ENCODE measurements around the gene PACRG.

The PACRG gene

DNA sequence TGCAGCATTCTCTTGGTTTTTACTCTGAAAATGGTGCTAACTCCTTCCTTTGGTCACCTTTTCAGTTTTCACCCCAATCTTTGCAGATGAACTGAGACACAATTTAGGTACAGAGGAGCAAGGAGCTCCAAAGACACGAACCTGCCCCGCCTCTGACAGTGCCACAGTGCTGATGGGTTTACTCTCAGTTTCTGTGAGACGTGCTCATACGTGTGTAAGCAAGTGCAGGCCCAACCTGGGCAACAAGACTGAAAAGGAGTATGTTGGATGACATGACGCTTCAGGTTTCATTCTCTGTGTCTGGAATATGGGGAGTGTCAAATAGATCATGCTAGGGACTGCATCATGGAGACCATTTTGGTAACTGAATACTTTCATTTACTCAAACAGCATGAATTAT lies 352.5 kb downstream of the PACRG start:
- H3K4me3 ChIP-seq (ENCODE audit: control insufficient read depth, low read depth, low read length), result no peak overlapping the region
- DNase-seq (ENCODE audit: low read depth), result no peak
- TF ChIP-seq, protein P1, sequence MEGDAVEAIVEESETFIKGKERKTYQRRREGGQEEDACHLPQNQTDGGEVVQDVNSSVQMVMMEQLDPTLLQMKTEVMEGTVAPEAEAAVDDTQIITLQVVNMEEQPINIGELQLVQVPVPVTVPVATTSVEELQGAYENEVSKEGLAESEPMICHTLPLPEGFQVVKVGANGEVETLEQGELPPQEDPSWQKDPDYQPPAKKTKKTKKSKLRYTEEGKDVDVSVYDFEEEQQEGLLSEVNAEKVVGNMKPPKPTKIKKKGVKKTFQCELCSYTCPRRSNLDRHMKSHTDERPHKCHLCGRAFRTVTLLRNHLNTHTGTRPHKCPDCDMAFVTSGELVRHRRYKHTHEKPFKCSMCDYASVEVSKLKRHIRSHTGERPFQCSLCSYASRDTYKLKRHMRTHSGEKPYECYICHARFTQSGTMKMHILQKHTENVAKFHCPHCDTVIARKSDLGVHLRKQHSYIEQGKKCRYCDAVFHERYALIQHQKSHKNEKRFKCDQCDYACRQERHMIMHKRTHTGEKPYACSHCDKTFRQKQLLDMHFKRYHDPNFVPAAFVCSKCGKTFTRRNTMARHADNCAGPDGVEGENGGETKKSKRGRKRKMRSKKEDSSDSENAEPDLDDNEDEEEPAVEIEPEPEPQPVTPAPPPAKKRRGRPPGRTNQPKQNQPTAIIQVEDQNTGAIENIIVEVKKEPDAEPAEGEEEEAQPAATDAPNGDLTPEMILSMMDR (IDR thresholded peaks at IDR 0.05; ENCODE audit: control insufficient read depth, insufficient read depth, low read depth, low read length, missing control alignments), result no peak

DNA sequence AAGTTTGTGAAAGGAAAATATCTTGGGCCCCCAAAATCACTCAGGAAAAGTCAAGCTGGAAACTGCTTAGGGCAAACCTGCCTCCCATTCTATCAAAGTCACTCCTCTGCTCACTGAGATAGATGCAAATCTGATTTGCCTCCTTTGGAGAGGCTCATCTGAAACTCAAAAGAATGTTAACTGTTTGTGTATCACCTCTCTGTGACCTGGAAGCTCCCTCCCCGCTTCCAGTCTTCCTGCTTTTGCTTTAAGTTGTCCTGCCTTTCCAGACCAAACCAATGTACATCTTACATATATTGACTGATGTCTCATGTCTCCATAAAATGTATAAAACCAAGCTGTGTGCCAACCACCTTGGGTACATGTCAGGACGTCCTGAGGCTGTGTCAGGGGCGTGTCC lies 355.4 kb downstream of the PACRG start:
- no peak for DNase-seq (ENCODE audit: low read depth)
- TF ChIP-seq, protein P1 (IDR thresholded peaks at IDR 0.05; ENCODE audit: control insufficient read depth, insufficient read depth, low read depth, low read length, missing control alignments), result no peak
- H3K4me3 ChIP-seq (ENCODE audit: control insufficient read depth, low read depth, low read length), result no peak overlapping the region

DNA sequence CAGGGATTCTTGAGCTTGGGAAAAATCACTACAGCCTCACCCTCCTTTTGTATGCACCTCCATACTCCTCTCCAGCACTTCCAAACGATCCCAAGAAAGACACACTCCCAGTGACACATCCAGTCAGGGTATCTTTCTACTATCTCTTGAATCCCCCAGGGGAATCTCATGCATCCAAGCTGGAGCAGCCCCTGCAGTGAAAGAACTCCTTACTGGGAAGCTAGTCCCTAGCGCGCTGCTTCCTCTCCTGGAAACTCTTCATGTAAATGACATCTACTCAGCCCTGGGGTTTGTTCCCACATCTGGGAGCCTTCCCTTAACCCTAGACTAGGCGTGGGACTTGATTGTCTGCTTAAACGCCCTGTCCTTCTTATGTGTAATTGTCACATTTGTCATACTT lies 357.7 kb downstream of the PACRG start:
- H3K4me3 ChIP-seq (ENCODE audit: control insufficient read depth, low read depth, low read length), result no peak overlapping the region
- TF ChIP-seq, protein P1 (IDR thresholded peaks at IDR 0.05; ENCODE audit: control insufficient read depth, insufficient read depth, low read depth, low read length, missing control alignments), result no peak
- DNase-seq (ENCODE audit: low read depth), result no peak

DNA sequence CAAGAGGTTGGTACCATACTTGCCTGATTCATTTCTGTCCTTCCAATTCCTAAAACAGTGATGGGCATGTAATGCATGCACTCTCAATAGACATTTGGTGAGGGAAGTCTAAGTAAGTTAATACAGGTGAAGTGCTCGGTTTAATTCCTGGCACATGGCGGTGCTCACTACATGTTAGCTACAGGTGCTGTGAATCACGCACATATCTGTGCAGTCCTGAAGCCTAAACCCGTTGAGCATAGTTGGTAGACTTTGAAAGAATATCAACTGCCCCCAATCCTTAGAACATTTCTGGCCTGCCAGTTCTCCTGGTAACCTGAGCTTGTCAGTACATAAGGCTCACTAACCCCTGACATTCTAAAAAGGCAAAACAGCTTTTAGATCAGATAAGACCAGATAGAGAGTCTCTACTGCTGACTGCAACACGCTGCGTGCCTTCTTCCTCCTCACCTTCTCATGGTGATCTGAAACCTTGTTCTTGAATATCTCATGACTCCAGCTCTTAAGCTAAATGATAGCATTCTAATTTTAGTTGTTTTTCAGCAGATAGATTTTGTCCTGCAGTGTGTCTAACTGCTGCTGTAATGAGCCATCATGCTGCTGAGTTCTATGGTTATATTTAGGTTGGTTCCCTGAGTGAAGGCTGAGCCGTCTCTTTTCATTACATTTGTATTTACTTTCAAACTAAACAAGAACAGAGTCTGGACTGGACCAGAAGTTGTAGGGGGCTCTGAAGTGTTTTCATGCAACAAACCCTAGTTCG lies 358.3 kb downstream of the PACRG start:
- no peak overlapping the region for H3K4me3 ChIP-seq (ENCODE audit: control insufficient read depth, low read depth, low read length)
- TF ChIP-seq, protein P1 (IDR thresholded peaks at IDR 0.05; ENCODE audit: control insufficient read depth, insufficient read depth, low read depth, low read length, missing control alignments), result no peak
- no peak for DNase-seq (ENCODE audit: low read depth)

DNA sequence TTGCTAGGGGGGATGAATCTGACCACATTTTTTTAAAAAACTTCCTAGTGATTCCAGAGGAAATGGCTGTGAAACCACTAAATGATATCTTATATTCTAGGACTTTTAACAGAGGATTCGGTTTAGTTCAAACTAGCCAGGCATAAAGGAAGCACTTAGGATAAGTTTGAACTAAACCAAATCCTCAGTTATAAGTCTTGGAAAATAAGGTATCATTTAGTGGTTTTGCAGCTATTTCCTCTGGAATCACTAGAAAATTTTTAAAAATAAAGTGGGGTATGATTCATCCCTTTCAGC lies 358.8 kb downstream of the PACRG start:
- no peak overlapping the region for H3K4me3 ChIP-seq (ENCODE audit: control insufficient read depth, low read depth, low read length)
- DNase-seq (ENCODE audit: low read depth), result no peak
- TF ChIP-seq, protein P1 (IDR thresholded peaks at IDR 0.05; ENCODE audit: control insufficient read depth, insufficient read depth, low read depth, low read length, missing control alignments), result no peak

DNA sequence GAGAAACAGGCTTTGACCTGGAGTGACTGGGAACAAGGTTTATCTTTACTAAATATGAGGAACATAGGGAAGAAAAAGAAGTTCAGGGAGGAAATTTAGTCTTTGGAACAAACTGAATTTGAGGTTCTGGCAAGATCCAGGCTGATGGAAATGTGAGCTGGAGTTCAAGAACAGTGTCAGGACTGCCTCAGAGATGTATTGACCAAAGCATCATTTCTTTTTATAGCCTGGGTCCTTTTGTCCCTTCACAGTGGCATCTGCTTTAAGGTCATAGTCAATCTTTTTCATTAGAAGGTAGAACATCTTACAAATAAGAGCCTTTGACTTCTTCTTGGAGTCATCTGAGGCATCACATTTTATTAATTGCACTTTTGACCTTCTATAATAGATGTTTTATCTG lies 360.2 kb downstream of the PACRG start:
- no peak for DNase-seq (ENCODE audit: low read depth)
- TF ChIP-seq, protein P1 (IDR thresholded peaks at IDR 0.05; ENCODE audit: control insufficient read depth, insufficient read depth, low read depth, low read length, missing control alignments), result no peak
- H3K4me3 ChIP-seq (ENCODE audit: control insufficient read depth, low read depth, low read length), result no peak overlapping the region
